GM21526 (cell line): ENCODE measurements around the gene HEATR9.

Source experiments
- ATAC-seq: cut with Tn5 transposase; IDR thresholded peaks from one replicate; pipeline ENCODE4 v1.9.1; 2021; ENCODE audit warnings: moderate library complexity; ENCODE audit not compliant: unreplicated experiment, low FRiP score

Gene HEATR9

DNA sequence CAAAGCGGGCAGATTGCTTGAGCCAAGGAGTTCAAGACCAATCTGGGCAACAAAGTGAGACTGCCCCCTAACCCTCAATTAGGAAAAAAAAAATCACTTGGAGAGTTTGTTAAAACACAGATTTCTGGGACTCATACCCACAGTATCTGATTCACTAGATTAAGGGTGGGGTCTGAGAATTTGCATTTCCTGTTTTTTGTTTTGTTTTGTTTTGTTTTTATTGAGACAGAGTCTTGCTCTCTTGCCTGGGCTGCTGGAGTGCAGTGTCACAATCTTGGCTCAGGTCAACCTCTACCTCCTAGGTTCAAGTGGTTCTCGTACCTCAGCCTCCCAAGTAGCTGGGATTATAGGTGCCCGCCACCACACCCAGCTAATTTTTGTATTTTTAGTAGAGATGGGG, 1.1 kb downstream of the HEATR9 start:
- no peak for ATAC-seq

DNA sequence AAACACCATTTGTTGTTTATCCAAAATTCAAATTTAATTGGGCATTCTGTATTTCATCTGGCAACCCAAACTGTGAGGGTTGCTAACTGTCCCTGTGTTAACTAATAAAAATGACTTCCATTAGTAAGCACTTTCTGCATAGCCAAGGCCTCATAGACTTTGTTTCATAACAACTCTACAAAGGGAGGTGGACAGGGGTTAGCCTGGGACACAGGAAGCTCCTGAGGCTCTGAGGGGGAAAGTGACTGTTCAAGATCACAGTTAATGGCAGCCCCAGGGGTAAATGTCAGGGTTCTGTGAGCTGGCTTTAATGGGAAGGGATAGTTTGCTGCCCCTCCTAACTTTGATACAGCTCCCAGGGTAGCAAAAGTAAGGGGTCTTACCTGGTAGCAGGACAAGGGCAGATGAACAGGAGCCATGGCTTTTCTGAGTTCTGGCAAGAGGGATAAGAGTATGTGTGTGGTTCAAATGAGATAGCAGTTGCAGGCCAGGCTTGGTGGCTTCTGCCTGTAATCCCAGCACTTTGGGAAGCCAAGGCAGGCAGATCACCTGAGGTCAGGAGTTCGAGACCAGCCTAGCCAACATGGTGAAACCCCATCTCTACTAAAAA, 2.2 kb downstream of the HEATR9 start:
- no peak for ATAC-seq

DNA sequence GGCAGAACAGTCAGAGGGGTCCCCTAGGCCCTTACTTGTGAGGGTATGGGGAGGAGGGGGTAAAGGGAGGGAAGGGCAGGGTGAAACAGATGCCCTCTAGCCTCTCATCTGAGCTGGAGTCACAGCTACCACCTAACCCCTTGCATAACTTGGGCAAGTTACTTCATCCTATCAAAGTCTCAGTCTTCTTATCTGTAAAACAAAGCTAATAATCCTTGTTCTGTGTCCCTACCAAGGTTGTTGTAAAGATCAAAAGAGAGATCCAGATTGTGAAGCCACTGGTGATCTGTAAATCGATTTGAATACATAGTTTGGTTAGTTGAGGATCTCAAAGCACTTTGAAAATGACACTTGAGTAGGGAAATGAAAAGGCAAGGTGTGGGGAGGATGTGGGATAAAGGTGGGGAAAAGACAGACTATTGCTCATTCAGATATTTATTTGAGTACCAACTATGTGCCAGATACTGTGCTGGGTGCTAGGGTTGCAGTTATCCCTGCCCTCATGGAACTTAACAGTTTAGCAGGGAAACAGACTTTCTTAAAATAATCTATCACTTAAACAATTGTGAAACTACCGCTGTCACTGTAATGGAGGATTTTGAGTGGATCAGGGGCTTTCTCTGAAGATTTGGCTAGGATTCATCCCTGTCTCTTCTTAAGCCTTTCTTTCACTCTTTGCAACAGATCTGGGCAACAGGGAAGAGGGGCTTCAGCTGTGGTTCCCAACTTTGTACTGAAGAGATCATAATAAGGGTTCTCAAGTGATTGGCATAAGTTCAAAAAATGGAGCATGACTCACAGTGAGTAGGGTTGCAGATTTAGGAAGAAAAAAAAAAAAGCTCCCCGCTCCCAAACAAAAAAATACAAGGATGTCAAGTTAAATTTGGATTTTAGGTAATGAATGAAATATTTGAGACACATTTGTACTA, 3.0 kb downstream of the HEATR9 start:
- no peak for ATAC-seq

DNA sequence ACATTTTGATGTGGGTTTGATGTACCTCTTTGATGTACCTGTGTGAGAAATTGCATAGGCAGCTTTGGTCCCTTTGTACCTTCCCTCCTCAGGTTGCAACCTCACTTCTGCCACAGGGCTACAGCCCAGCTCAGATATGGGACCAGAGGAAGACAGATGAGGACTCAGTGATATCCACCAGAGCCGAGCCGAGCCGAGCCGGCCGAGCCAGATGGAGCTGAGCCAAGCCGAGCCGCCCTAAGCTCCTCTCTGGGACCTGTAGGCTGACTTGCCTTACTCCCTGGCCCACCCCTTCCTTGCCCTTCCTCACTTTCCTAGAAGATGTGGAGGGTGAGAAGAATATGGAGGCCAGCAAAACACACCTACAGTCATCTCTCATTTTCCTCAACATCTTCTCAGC, 3.8 kb downstream of the HEATR9 start:
- ATAC-seq, result no peak

DNA sequence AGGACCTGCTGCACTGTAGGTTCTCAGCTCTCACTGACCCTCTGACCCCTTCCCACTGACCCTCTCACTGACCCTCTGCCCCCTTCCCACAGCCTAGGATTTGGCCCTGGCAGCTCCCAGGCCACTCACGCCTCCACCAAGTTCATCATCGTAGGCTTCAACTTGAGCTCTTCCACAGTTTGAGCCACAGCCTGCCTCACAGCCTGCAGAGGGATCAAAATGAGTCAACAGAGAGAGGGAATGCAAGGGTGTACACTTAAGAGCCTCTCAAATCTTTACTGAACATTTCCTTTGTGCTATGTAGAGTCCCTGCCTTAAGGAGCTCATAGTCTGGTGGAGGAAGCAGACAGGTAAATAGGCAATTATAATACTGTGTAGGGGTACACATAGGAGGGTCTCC, 12.1 kb downstream of the HEATR9 start:
- no peak for ATAC-seq

DNA sequence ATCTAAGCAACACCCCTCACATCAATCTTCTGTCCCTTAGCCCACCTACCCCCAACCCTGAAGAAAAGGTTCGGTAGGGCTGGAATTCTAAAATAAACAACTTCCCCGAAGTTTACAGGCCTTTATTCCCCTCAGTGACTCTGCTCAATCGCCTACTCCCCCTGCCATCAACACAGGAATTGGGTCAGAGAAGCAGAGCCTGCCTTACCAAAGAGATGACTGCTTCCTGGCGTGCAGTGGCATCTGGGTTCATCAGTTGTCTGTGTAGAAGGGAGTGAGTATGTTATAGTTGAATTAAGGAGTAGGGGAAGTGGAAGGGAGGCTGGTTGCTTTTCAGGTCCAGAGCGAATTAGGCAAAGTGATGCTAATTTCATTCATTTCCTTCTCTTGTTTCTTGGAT, 12.7 kb downstream of the HEATR9 start:
- ATAC-seq, result no peak

DNA sequence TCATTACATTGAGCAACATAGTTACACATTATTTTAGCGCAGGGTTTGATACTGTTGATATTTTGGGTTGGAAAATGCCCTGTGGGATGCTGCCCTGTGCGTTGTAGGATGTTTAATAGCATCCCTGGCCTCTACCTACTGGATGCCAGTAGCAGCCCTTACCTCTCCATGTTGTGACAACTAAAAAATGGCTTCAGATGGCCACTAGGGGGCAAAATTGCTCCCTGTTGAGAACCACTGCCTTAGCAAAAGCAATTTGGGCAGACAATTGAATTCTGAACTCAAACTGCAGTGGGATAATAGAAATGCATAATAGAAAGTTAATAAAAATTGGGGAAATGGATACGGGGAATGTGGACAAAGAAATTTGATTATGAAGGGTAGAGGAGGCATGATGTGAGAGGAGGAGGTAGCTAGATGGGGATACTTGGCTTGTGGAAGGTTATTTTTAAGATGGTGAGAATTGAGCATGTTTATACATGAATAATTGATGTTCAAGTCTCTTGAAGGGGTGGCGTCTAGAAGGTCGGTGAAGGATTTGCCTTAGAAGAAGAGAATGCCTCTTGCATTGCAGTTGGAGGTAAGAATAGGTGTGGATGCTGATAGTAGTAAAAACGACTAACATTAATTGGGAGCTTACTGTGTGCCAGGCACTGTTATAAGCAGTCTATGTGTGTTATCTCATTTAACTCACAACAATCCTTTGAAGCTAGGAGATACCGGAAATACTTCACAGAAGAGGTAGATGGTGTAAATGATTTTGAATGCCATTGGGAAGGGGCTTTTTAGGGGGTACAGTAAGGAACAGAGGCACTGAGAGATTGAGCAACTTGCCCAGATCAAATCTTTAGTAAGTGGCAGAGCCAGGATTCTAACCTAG, 19.0 kb downstream of the HEATR9 start:
- no peak for ATAC-seq

DNA sequence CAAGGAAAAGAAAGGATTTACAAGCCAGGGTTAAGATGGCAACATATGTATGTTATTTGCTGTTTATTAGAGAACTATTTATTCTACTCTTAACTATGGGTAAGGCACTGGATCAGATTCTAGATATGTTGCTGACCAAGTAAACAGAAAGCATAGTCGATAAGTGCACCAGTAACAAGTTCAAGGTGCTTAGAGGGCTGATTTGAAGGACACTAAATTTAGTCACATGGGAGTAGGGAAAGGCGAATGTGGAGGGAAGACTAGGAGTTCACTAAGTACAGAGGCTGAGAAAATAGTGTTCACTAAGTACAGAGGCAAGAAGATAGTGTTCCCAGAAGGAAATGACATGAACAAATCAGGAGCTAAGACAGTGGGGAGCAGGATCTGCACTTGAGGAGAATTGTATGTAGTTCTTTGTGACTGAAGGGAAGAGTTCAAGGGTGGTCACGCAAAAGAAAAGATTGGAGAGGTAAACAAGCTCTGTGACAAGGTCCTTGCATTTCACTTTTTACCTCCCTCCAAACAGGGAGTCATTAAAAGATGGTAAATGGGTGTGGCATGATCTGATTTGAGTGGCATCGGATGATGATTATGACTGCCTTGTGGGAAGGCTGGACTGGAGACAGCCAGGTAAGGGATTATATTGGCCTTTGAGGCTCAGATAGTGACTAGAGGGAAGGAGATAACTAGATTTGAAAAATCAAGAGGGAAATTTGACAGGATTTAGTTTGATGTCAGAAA, 20.9 kb downstream of the HEATR9 start:
- no peak for ATAC-seq

DNA sequence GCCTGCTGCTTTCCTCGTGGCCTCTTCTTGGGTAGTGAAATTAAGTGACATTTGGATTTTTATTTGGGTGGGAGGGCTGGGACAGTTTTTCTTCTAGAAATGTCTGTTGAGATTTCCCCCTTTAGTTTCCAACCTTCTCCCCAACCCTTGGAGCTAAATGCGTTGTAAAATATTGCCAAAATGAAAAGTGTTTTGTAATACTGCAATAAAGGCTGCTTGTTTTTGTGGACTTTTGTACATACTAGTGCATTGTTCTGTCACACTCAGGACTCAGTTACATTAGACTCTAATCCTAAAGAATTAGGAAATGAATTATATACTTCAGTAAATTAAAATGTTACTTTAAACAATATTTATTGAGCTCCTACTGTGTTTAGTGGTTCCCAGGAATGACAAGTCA, 21.7 kb downstream of the HEATR9 start:
- ATAC-seq, result no peak

DNA sequence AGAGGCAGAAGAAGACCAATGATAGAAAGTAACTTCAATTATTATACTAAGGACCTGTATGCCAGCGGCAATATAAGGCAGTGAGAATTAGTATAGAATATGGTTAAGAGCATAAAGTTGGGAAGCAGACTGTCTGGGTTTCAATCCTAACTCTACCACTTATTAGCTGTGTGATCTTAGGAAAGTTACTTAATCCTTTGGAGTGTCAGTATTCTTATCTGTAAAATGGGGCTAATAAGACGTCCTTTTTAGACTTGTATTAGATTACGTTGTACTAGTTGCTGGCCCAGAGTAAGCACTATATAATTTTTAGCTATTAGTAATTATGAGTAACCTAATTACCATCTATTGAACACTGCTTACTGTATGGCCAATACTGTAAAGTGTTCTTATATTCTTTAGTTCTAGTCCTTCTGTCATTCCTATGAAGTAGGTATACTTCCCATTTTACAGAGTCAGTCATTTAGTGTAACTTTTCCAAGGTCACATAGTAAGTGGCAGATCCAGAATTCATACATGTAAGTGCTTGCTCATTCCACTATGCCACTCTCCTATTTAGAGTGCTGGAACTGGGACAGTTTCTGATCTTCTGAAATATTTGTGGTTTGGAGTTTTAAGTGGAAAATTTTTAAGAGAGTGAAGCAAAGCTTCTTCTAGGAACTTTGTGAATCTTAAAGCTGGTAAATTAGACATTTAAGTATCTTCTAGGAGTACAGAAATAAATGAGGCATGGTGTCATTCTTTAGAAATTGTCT, 22.5 kb downstream of the HEATR9 start:
- ATAC-seq, result no peak

DNA sequence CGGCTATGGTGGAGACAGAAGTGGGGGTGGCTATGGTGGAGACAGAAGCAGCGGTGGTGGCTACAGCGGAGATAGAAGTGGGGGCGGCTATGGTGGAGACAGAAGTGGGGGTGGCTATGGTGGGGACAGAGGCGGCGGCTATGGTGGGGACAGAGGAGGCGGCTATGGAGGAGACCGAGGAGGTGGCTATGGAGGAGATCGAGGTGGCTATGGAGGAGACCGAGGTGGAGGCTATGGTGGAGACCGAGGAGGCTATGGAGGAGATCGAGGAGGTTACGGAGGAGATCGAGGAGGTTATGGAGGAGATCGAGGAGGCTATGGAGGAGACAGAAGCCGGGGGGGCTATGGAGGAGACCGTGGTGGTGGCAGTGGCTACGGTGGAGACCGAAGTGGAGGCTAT, 24.1 kb downstream of the HEATR9 start:
- ATAC-seq, result no peak

DNA sequence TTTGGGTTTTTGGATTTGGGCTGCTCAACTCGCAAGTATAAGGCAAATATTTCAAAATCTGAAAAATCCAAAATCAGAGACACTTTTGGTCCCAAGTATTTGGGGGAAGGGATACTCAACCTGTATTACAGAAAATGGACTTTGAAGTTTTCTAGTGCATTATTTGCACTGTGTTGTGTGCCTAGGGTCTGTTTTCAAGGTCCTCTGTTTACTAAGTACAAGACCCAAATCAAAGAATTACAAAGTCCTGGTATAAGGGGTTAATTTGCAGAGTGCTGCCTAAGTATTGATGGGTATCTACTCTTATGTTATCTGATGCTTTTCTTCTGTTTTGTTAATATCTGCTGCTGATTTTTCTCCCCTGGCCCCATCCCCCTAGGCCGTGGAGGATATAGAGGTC, 25.0 kb downstream of the HEATR9 start:
- ATAC-seq, result no peak

DNA sequence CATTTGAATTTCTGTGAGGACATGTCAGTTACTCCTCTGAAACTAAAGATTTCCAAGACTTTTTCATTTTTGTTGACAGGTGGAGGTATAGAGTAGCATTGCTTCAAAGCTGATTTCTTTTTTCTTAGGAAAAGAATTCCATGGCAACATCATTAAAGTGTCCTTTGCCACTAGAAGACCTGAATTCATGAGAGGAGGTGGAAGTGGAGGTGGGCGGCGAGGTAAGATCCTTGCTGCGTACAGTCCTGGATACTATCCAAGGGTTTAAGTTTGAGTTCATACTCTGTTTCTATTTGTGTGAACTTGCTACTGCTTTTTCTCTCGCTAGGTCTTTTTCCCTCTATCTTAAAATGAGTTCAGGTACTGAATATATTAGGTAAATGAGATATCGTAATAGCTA, 26.5 kb downstream of the HEATR9 start:
- ATAC-seq, result no peak

DNA sequence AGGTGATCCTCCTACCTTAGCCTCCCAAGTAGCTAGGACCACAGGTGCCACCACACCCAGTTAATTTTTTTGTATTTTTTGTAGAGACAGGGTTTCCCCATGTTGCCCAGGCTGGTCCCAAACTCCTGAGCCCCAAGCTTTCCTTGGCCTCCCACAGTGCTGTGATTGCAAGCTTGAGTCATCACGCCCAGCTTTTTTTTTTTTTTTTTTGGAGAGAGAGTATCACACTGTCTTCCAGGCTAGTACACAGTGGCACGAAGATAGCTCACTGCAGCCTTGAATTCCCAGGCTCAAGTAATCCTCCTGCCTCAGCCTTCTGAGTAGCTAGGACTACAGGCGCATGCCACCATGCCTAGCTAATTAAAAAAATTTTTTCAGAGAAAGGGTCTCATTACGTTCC, 27.2 kb downstream of the HEATR9 start:
- ATAC-seq, result no peak

DNA sequence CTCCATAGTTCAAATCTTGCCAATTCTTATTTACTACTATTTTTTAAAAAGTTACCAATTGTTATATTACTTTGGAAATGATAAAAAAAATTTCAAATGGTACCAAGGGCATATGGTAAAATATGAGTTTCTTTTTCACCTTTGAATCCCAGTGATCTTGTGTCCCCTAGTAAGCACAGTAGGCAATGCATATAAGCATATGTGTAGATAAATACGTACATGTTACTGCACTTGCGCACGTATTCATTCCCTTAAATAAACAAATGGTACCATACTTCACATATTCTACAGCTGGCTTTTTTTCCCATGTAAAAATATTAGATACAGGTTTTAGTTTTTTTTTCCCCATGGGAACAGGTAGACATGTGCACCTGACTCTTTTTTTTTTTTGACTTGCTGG, 27.6 kb downstream of the HEATR9 start:
- ATAC-seq, result no peak

DNA sequence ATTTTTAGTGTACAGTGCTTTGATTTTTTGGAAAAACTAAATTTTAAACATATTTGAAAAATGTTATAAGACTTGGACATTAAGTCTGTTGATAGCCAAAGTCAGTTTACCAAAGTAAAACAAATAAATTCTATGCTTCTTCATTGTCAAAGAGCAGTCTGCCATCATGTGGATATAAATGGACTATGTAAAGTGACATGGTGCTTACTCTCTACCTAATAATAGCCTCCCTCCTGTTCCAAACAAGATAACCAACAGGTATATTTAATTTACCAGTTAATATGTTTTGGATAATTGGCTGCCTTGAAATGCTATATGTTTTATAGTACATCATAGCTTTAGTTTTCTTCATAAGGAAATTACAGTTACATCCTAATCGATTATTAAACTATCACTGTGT, 43.5 kb downstream of the HEATR9 start:
- ATAC-seq, result no peak

DNA sequence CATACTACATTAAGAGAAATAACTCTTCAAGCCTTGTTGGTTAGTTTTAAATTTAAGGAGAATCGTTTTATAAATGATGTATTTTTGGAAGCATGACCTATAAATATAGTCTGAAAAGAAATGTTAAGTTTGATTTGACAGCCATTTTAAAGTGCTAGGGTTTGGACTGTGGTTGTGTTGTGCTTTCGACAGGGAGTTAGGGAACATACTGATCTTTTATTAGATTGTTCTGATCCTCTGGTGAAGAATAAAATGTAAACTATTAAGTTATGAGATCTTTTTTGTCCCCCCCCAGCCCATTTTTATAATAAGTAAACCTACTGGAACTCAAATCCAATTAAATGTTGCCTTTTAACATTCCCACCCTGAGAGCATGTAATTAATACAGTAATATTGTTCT, 47.4 kb downstream of the HEATR9 start:
- ATAC-seq, result no peak

DNA sequence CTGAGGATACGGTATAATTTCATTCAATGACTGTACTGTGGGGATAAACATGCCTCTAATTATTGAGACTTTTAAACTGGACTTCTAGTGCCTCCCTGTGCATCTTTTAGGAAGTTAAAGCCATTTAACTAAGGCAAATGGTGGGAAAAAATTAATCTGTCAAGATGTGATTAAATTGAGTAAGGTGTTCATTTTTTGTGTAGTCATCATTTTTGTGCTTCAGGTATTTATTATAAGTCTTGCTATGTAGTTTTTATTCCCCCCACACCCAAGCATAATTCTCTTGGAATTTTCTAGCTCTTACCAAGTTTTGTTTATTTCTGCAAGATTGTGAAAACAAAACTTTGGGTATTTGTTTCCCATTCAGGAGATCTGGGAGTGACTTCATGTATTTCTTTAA, 49.2 kb downstream of the HEATR9 start:
- no peak for ATAC-seq

DNA sequence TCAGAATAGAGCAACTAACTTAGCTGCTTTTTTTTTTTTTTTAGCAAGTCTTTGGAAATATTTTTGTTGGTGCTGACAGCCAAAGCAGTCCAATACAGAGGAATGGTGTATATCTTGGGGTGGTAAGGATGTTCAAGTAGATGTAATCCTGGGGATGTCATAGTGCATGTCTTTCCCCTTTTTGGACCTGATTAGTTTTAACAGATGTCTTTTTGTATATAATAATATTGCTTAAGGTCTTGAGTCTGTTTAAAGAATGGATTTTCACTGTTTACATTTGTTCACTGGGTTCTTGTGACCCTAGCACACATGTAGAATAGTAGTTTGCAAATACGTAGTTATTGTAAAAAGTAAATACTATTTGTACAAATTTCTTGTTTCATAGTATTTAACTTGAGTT, 51.5 kb downstream of the HEATR9 start:
- ATAC-seq, result no peak

DNA sequence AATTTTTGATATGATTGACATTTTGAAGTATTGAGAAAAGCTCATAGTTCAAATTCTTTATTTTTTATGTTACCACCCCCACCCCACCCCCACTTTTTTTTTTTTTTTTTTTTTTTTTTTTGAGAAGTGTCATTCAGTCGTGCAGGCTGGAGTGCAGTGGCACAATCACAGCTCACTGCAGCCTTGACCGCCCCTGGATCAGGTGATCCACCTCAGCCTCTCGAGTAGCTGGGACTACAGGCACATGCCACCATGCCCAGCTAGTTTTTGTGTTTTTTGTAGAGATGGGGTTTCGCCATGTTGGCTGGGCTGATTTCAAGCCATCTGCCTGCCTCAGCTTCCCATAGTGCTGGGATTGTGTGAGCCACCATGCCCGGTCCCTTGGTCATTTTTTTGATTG, 52.0 kb downstream of the HEATR9 start:
- ATAC-seq, result no peak
